HG02981 (cell line): ENCODE measurements around the gene SYN1.
"Not testable (repeated sequence)": the region's sequence is repeated elsewhere in the genome, so short reads cannot be mapped to it uniquely, and the experiment has no call there.

ENCODE experiments used
- ATAC-seq: cut with Tn5 transposase; IDR thresholded peaks from one replicate; pipeline ENCODE4 v1.9.1; 2021; ENCODE audit warnings: mild to moderate bottlenecking, moderate library complexity; ENCODE audit not compliant: unreplicated experiment

SYN1 gene

GRCh38 chrX:47603125-47603524 is 16.5 kb downstream of the SYN1 start:
- ATAC-seq: not testable (repeated sequence)

- ATAC-seq: no peak
Observed at GRCh38 chrX:47597222-47597621, 22.4 kb downstream of the SYN1 start.

GRCh38 chrX:47596256-47596655 is 23.4 kb downstream of the SYN1 start:
- no peak for ATAC-seq

GRCh38 chrX:47595716-47596251 is 23.9 kb downstream of the SYN1 start:
- no peak for ATAC-seq

GRCh38 chrX:47593522-47593921 is 26.1 kb downstream of the SYN1 start:
- no peak for ATAC-seq

GRCh38 chrX:47590984-47591383 is 28.7 kb downstream of the SYN1 start:
- ATAC-seq: no peak

- ATAC-seq: no peak
Observed at GRCh38 chrX:47587906-47588735, 31.5 kb downstream of the SYN1 start.

- ATAC-seq: no peak
Observed at GRCh38 chrX:47587091-47587891, 32.4 kb downstream of the SYN1 start.

GRCh38 chrX:47586043-47586787 is 33.4 kb downstream of the SYN1 start:
- ATAC-seq: no peak

GRCh38 chrX:47585273-47585672 is 34.4 kb downstream of the SYN1 start:
- ATAC-seq: no peak

GRCh38 chrX:47584714-47585113 is 34.9 kb downstream of the SYN1 start:
- ATAC-seq: no peak

GRCh38 chrX:47583240-47583861 is 36.3 kb downstream of the SYN1 start:
- no peak for ATAC-seq

- peak; percentile 91 for ATAC-seq
Observed at GRCh38 chrX:47581731-47582647, 37.7 kb downstream of the SYN1 start, which contains the start of gene TIMP1. TIMP1 (plus strand) TSS chrX:47582436; CDS start chrX:47583416, 980 bp downstream.

- no peak for ATAC-seq
Observed at GRCh38 chrX:47579537-47579936, 40.1 kb downstream of the SYN1 start.

- no peak for ATAC-seq
Observed at GRCh38 chrX:47578692-47579091, 41.0 kb downstream of the SYN1 start.

- no peak for ATAC-seq
Observed at GRCh38 chrX:47577901-47578300, 41.8 kb downstream of the SYN1 start.

- no peak for ATAC-seq
Observed at GRCh38 chrX:47577424-47577823, 42.2 kb downstream of the SYN1 start.

- ATAC-seq: no peak
Observed at GRCh38 chrX:47576021-47576898, 43.4 kb downstream of the SYN1 start.
